NCI-H446 treated with DMSO at 0.1 percent for 48 hours (cell line): ENCODE measurements around the gene IFITM2.

Experiments used
- DNase-seq: peaks from one replicate; lab custom pipeline; 2025; lab: John Stamatoyannopoulos, UW

IFITM2 gene

DNA sequence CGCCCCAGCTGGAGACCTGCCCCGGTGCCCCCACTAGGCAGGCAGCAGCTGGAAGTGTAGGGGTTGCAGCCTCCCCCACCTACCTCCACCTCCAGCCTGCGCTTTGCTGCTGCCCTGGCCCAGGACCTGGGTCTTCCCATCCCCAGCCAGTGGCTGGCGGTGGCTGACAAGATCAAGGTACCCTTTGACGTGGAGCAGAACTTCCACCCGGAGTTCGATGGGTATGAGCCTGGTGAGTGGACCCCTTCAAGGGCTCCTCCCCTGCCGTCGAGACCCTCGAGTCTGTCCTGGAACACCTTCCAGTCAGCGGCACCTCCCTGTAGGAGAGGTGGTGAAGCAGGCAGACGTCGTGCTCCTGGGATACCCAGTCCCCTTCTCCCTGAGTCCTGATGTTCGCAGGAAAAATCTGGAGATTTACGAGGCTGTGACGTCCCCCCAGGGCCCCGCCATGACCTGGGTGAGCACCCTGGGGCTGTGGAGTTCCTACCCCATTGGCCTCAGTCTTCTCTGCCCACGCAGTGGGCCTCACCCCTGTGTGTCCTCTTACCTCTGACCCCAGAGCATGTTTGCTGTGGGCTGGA lies 14.3 kb upstream of the IFITM2 start:
- no peak for DNase-seq

GRCh38 chr11:293852-294661 lies 13.6 kb upstream of the IFITM2 start:
- DNase-seq, result no peak

DNA sequence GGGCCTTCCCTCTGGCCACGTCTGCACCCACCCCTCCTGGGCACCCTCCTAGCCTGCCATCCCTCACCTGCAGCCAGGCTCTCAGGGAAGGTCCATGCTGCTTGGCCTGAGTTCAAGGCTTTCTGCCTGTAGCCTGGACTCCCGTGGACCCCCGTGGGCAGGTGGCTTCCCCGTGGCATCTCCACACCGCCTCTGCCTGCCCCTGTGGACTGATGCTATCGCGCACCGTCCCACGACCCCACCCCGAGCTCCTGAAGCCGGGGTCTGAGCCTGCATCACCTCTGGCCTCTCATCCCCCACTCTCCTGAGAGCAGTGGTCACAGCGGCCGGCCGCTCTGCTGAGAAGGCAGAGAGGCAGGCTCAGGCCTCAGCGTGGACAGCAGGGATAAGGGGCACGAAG lies 12.8 kb upstream of the IFITM2 start:
- DNase-seq, result no peak

GRCh38 chr11:295351-296170 lies 12.1 kb upstream of the IFITM2 start:
- DNase-seq, result no peak

DNA sequence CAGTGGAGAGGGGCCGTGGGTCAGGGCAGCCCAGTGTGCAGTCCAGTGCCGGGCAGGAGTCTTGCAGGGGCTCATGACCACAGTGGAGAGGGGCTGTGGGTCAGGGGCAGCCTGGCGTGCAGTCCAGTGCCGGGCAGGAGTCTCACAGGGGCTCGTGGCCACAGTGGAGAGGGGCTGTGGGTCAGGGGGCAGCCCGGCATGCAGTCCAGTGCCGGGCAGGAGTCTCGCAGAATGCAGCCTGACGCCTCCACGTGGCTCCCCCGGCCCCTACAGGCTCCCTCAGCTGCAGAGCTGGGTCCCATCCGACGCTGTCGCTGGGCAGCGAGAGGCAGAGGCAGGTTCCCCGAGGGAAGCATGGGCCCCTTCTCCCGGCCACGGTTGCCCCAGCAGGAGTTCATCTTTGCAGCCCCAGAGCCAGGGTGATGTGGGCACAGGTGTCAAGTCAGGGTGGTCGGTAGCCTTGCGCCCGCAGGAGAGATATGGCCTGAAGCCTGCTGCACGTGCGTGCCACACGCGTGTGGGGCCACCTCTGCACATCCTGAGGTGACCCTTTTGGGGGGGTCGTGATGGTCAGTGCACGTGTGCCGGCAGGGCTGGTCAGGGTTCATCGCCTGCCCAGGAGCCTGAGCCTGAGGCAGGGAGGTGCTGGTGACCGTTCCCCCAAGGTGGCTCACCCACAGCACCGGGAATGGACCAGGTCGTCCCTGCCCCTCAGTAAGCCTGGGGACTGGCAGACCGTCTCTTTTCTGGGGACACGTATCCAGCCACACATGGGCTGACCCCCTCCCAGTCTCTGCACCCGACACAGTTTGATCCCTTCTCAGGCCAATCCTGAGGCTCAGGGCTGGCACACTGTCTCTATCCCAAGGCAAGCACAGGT lies 11.2 kb upstream of the IFITM2 start:
- no peak for DNase-seq

- DNase-seq, result no peak
Observed at GRCh38 chr11:297051-297585, 10.5 kb upstream of the IFITM2 start.

DNA sequence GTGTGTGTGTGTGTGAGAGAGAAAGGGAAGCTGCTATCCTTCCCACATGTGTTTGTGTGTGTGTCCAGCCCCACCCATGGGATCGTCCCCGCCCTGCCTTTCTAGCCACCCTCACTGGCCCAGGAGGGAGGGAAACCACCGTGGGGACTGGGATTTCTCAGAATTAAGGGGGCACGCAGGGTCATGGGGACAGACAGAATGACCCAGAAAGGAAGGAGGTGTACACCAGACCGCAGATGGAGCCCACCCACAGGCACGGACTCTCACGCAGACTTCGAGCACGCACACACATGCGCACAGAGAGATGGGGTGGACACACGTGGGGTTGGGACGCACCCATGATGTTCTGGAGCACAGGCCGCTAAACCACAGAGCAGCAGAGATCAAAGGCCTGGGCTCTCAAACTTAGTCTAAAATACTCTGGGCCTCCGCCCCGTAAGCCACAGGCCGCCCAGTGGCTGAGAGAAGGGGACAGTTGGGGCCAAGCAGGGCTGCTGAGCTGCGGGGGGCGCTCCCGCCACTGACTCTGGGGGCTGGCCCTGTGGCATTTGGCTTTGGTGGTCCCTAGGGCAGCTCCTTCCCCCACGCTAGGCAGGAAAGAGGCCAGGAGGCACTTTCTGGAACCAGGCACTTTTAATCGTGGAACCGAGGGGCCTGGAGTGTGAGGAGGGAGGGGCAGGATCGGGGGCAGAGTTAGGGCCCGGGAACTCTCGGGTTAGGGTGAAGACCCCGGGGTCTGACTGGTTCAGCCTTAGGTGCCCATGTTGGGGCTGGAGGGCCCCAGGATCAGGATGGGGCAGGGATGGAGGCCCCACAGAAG lies 9.8 kb upstream of the IFITM2 start:
- DNase-seq, result no peak

DNA sequence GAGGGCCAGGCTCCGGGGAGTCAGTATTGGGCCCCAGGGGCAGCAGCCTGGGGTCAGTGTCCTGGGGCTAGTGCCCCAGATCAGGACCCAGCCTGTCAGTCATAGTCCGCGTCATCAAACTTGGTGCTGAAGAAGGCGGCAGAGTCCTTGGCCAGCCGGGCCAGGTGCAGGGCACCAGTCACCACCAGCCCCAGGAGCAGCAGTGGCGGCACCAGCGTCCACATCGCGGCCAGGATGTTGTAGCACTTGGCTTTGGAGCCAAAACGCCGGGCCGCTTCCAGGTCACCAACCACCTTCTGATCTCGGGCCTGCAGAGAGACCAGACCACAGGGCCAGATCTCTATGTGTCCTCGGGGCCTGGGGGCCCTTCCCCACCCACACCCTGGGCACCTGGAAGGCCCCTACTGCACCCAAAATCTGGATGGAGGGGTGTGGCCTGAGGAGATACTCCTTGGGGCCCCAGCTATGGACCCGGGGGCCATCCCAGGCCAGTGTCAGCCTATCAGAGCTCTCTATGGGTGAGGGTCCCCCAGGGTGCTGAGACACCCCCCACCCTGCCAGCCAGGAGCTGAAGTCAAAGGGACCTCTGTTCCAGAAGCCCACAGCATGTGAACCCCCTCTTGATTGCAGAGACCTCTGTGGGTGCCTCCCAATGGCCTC lies 9.1 kb upstream of the IFITM2 start:
- DNase-seq, result no peak

- DNase-seq, result no peak
Observed at GRCh38 chr11:299081-299891, 8.3 kb upstream of the IFITM2 start, which contains the start of gene IFITM5. Gene IFITM5, minus strand, starts transcription at chr11:299526. Its CDS starts 36 bp downstream, at chr11:299490.

GRCh38 chr11:299951-300735 lies 7.5 kb upstream of the IFITM2 start:
- DNase-seq, result no peak

- DNase-seq, result no peak
Observed at GRCh38 chr11:303363-303762, 4.3 kb upstream of the IFITM2 start.

- no peak for DNase-seq
Observed at GRCh38 chr11:304061-304506, 3.5 kb upstream of the IFITM2 start.

DNA sequence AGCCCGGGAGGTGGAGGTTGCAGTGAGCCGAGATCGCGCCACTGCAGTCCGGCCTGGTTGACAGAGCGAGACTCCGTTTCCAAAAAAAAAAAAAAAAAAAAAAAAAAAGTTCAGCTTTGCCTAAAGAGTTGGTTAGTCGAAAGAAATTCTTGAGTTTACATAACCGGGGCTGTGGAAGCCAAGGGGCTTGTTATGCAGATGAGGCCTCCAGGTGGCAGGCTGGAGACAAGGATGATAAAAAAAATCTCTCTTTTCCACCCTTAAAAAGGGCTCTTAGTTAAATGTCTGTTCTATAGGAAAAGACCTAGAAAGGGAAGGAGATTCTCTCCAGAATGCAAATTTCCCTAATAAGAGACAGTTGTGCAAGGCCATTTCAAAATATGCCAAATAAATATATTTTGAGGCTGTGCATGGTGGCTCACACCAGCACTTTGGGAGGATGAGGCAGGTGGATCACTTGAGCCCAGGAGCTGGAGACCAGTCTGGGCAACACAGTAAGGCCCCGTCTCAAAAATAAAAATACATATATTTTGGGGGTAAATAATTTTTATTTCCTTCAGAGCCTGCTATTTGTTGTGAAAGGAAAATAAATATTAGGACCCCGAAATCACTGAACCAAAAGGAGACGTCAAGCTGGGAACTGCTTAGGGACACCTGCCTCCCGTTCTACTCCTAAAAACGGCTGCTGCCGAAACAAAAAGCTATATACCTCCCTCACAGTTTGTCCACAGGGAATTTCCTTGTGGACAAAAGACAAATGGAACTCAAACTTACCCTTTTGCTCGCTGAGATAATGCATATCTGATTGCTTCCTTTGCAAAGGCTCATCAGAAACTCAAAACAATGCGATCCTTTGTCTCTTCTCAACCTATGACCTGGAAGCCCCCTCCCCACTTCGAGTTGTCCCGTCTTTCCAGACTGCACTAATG lies 2.4 kb upstream of the IFITM2 start:
- no peak for DNase-seq

GRCh38 chr11:305844-306211 lies 1.8 kb upstream of the IFITM2 start:
- DNase-seq, result no peak

- no peak for DNase-seq
Observed at GRCh38 chr11:306645-307371, 808 bp upstream of the IFITM2 start.
